IgD-negative memory B cell (primary cell): Measurements from ENCODE around the gene LHB. TPM values are rescaled to one million over a fixed set of nuclear protein-coding genes. Genes with fewer than 3 reads are reported as not detected.
"Not testable (repeated sequence)": the region's sequence is repeated elsewhere in the genome, so short reads cannot be mapped to it uniquely, and the experiment has no call there.

ENCODE experiments used
- H3K27ac Mint-ChIP-seq, 3 donors: one replicate each; pipeline ENCODE4 v1.8.0; 2020 to 2022; ENCODE audit warnings: mild to moderate bottlenecking in 3 of 3, mixed read lengths in 3 of 3, moderate library complexity in 1 of 3
- H3K27me3 Mint-ChIP-seq: one replicate; pipeline ENCODE4 v1.8.0; 2021; ENCODE audit warnings: mixed read lengths
- H3K36me3 Mint-ChIP-seq: one replicate; pipeline ENCODE4 v1.8.0; 2020; ENCODE audit warnings: mild to moderate bottlenecking, mixed read lengths
- H3K4me1 Mint-ChIP-seq, 3 donors: one replicate each; pipeline ENCODE4 v1.8.0; 2020 to 2022; ENCODE audit warnings: mixed read lengths in 3 of 3, mild to moderate bottlenecking in 1 of 3
- H3K4me3 Mint-ChIP-seq, 4 donors: one replicate each; pipeline ENCODE4 v1.8.0; 2020 to 2022; ENCODE audit warnings: mild to moderate bottlenecking in 4 of 4, mixed read lengths in 4 of 4, moderate library complexity in 3 of 4
- H3K9me3 Mint-ChIP-seq, 3 donors: one replicate each; pipeline ENCODE4 v1.8.0; 2020 to 2021; ENCODE audit warnings: mixed read lengths in 3 of 3, mild to moderate bottlenecking in 1 of 3
- polyA plus RNA-seq: library from polyadenylated mRNA; unstranded; fragments of 300-500 nt; fragmentation: Illumina TruSeq; gene quantifications from one replicate; pipeline ENCODE4 v1.2.3, GENCODE V29; 2021

Gene LHB
- polyA plus RNA-seq, 1 donor from 2014 or later: 0.78 TPM

DNA sequence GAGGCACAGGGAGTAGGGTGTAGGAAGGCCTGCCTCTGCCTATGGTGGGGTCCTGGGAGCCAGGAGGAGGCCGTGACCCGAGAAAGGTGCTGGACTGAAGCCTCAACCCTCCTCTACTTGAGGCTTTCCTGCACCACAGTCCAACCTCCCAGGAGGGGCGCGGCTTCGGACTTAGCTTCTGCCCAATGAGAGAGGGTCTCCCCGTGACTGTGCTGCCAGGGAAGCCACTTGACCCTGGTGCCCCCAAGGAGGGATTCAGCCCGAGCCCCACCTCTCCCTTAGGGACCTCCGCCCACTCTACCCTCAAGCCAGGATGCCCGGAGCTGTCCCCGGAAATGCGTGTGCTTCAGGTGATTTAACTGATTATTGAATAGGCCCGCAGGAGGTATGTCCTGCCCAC lies 32.1 kb upstream of the LHB start, which contains the start of gene CGB8:
Gene CGB8 (minus strand): TSS at position 101 of the 400 bp plus-strand sequence. CDS start 372 bp downstream, outside the sequence.
- not testable (repeated sequence) for H3K27me3 Mint-ChIP-seq, H3K36me3 Mint-ChIP-seq, H3K27ac Mint-ChIP-seq, H3K4me3 Mint-ChIP-seq, H3K9me3 Mint-ChIP-seq, H3K4me1 Mint-ChIP-seq

DNA sequence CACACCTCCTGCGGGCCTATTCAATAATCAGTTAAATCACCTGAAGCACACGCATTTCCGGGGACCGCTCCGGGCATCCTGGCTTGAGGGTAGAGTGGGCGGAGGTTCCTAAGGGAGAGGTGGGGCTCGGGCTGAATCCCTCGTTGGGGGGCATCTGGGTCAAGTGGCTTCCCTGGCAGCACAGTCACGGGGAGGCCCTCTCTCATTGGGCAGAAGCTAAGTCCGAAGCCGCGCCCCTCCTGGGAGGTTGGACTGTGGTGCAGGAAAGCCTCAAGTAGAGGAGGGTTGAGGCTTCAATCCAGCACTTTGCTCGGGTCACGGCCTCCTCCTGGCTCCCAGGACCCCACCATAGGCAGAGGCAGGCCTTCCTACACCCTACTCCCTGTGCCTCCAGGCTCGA lies 26.7 kb upstream of the LHB start, which contains the start of gene CGB5:
Gene CGB5 (plus strand): TSS at position 301 of the 400 bp plus-strand sequence. CDS start 362 bp downstream, outside the sequence.
- not testable (repeated sequence) for H3K27ac Mint-ChIP-seq, H3K36me3 Mint-ChIP-seq, H3K4me1 Mint-ChIP-seq, H3K27me3 Mint-ChIP-seq, H3K4me3 Mint-ChIP-seq, H3K9me3 Mint-ChIP-seq

DNA sequence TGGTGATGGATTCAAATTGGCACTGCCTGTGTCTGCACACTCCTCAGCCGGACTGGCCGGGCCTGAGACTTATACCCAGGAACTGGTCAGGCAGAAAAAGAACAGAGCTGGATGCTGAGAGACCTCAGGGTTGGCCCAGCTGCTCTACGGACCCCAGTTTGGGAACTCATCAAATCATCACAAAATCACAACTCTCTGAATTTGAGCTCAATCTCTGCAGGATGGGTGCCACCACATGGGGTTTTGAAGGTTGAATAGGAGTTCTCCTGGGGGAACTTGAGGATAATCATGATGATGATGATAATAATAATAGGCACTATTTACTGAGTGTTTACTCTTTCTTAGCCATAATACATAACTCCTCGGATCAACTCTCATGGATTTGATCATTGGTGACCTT lies 25.8 kb upstream of the LHB start:
- H3K4me3 Mint-ChIP-seq, H3K9me3 Mint-ChIP-seq, H3K27me3 Mint-ChIP-seq, H3K27ac Mint-ChIP-seq, H3K36me3 Mint-ChIP-seq, H3K4me1 Mint-ChIP-seq: not testable (repeated sequence)

DNA sequence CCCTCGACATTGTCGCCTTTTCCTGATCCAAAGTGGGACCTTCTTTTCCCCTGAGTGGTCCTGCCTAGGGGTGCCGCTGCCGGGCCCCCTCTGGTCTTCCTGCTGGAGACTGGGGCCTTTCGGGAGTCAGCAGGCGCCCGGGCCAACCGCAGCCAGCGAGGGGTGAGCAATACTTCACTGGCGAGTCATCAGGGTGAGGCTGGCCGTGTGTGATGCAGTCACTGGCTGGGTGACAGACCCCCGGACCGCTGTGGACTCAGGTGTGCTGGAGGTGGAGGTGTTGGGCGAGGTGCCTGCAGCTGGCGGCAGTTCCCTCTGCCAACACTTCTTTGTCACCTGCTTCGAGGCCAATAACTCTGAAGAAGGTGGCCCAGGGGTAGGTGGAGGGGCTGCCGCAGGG lies 25.3 kb upstream of the LHB start:
- H3K27me3 Mint-ChIP-seq: no peaks in the 10 kb centered on the region
- H3K4me3 Mint-ChIP-seq: no peak overlapping the region
- no peak overlapping the region for H3K27ac Mint-ChIP-seq
- no peaks in the 10 kb centered on the region for H3K4me1 Mint-ChIP-seq
- H3K9me3 Mint-ChIP-seq: no peaks in the 10 kb centered on the region
- peaks cover 2% of the 10 kb centered on the region for H3K36me3 Mint-ChIP-seq

DNA sequence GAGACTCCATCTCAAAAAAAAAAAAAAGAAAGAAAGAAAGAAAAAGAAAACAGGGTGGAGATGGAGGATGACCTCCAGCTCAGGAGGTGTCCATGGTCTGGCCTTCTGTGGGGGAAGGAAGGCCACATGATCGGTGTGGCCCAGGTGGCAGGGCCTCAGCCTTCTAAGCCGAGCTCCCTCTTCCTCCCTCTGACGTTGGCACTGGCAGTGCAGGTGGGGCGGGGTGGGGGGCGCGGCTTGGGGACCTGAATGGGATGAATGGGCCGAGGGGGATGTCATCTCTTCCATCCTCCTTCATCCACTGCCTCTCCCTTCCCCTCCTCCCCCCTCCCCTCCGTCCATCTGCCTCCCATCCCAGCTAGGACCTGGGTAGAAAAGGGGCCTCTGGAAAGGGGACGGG lies 22.8 kb upstream of the LHB start:
- not testable (repeated sequence) for H3K27me3 Mint-ChIP-seq, H3K36me3 Mint-ChIP-seq, H3K27ac Mint-ChIP-seq, H3K9me3 Mint-ChIP-seq, H3K4me3 Mint-ChIP-seq, H3K4me1 Mint-ChIP-seq

DNA sequence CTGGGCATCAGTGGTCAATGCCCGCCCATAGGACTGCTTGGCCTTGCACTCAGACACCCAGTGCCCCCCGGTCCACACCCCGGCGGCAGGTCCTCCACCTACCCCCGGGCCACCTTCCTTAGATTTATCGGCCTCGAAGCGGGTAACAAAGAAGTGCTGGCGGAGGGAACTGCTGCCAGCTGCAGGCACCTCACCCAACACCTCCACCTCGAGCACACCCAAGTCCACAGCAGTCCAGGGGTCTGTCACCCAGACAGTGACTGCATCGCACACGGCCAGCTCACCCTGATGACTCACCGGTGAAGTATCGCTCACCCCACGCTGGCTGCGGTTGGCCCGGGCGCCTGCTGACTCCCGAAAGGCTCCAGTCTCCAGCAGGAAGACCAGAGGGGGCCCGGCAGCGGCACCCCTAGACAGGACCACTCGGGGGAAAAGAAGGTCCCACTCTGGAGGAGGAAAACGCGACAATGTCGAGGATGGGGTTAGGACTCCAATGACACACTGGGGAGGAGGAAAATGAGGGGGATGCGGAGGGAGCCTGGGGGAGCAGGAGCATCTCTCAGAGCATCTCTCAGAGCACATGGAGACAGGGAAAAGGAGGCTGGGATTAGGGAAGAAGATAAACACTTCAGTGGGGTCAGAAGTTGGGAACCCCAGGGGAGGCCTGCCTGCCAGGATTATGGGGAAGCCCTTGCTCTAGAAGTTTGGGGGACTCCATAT lies 21.8 kb upstream of the LHB start:
- not testable (repeated sequence) for H3K4me3 Mint-ChIP-seq, H3K4me1 Mint-ChIP-seq, H3K36me3 Mint-ChIP-seq, H3K27ac Mint-ChIP-seq, H3K9me3 Mint-ChIP-seq, H3K27me3 Mint-ChIP-seq

DNA sequence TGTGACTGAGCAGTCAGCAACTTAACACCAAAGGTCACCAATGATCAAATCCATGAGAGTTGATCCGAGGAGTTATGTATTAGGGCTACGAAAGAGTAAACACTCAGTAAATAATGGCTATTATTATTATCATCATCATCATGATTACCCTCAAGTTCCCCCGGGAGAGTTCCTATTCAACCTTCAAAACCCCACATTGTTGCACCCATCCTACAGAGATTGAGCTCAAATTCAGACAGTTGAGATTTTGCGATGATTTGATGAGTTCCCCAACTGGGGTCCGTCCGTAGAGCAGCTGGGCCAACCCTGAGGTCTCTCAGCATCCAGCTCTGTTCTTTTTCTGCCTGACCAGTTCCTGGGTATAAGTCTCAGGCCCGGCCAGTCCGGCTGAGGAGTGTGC lies 21.2 kb upstream of the LHB start:
- not testable (repeated sequence) for H3K36me3 Mint-ChIP-seq, H3K9me3 Mint-ChIP-seq, H3K27me3 Mint-ChIP-seq, H3K4me1 Mint-ChIP-seq, H3K4me3 Mint-ChIP-seq, H3K27ac Mint-ChIP-seq

DNA sequence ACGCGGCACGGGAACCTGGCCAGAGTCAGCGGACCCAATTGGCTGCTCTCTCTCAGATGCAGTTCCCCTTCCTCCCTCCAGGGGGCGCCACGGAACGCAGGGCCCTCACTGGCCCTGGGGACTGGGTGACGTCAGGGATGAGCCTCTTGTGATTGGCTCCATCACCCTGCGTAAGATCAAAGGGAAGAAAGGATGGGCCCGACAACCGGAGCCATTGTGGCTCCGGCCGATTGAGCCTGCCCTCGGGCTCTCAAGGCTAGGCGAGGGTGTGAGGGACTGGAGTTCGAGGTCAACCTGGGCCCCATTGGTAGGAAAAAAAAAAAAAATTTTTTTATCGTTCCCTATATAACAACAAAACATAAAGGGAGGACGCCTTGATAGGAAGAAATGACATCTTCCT lies 19.9 kb upstream of the LHB start, which contains the start of gene CGB1:
Gene CGB1 (minus strand): TSS at position 81 of the 400 bp plus-strand sequence. CDS start 184 bp downstream, outside the sequence.
- H3K4me3 Mint-ChIP-seq, H3K9me3 Mint-ChIP-seq, H3K27ac Mint-ChIP-seq, H3K36me3 Mint-ChIP-seq, H3K4me1 Mint-ChIP-seq, H3K27me3 Mint-ChIP-seq: not testable (repeated sequence)

DNA sequence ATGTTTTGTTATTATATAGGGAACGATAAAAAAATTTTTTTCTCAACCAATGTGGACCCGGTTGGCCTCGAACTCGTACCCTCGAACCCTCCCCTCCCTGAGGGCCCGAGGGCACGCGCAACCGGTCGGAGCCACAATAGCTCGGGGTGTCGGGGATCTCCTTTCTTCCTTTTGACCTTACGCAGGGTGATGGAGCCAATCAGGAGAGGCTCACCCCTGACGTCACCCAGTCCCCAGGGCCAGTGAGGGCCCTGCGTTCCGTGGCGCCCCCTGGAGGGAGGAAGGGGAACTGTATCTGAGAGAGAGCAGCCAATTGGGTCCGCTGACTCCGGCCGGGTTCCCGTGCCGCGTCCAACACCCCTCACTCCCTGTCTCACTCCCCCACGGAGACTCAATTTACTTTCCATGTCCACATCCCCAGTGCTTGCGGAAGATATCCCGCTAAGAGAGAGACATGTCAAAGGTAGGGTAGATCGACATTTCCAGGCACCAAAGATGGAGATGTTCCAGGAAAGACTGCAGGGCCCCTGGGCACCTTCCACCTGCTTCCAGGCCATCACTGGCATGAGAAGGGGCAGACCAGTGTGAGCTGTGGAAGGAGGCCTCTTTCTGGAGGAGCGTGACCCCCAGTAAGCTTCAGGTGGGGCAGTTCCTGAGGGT lies 14.9 kb upstream of the LHB start, which contains the start of gene CGB2:
Gene CGB2 (plus strand): TSS at position 249 of the 660 bp plus-strand sequence. CDS start 206 bp downstream, at position 455.
- not testable (repeated sequence) for H3K4me1 Mint-ChIP-seq, H3K27ac Mint-ChIP-seq, H3K9me3 Mint-ChIP-seq, H3K36me3 Mint-ChIP-seq, H3K4me3 Mint-ChIP-seq, H3K27me3 Mint-ChIP-seq

DNA sequence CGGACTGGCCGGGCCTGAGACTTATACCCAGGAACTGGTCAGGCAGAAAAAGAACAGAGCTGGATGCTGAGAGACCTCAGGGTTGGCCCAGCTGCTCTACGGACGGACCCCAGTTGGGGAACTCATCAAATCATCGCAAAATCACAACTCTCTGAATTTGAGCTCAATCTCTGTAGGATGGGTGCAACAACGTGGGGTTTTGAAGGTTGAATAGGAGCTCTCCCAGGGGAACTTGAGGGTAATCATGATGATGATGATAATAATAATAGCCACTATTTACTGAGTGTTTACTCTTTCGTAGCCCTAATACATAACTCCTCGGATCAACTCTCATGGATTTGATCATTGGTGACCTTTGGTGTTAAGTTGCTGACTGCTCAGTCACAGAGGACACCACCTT lies 13.4 kb upstream of the LHB start:
- H3K4me1 Mint-ChIP-seq: not testable (repeated sequence)

DNA sequence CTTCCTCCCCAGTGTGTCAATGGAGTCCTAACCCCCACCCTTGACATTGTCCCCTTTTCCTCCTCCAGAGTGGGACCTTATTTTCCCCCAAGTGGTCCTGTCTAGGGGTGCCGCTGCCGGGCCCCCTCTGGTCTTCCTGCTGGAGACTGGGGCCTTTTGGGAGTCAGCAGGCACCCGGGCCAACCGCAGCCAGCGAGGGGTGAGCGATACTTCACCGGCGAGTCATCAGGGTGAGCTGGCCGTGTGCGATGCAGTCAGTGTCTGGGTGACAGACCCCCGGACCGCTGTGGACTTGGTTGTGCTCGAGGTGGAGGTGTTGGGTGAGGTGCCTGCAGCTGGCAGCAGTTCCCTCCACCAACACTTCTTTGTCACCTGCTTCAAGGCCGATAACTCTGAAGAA lies 12.9 kb upstream of the LHB start:
- not testable (repeated sequence) for H3K36me3 Mint-ChIP-seq, H3K4me1 Mint-ChIP-seq, H3K9me3 Mint-ChIP-seq, H3K4me3 Mint-ChIP-seq, H3K27ac Mint-ChIP-seq, H3K27me3 Mint-ChIP-seq

More for the DNA sequence above, 13.4 kb upstream of the LHB start:
- not testable (repeated sequence) for H3K27me3 Mint-ChIP-seq, H3K4me3 Mint-ChIP-seq, H3K9me3 Mint-ChIP-seq, H3K27ac Mint-ChIP-seq, H3K36me3 Mint-ChIP-seq

DNA sequence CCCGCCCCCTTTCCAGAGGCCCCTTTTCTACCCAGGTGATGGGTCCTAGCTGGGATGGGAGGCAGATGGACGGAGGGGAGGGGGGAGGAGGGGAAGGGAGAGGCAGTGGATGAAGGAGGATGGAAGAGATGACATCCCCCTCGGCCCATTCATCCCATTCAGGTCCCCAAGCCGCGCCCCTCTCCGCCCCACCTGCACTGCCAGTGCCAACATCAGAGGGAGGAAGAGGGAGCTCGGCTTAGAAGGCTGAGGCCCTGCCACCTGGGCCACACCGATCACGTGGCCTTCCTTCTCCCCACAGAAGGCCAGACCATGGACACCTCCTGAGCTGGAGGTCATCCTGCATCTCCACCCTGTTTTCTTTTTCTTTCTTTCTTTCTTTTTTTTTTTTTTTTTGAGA lies 11.8 kb upstream of the LHB start:
- not testable (repeated sequence) for H3K4me3 Mint-ChIP-seq, H3K9me3 Mint-ChIP-seq, H3K4me1 Mint-ChIP-seq, H3K36me3 Mint-ChIP-seq, H3K27me3 Mint-ChIP-seq, H3K27ac Mint-ChIP-seq

DNA sequence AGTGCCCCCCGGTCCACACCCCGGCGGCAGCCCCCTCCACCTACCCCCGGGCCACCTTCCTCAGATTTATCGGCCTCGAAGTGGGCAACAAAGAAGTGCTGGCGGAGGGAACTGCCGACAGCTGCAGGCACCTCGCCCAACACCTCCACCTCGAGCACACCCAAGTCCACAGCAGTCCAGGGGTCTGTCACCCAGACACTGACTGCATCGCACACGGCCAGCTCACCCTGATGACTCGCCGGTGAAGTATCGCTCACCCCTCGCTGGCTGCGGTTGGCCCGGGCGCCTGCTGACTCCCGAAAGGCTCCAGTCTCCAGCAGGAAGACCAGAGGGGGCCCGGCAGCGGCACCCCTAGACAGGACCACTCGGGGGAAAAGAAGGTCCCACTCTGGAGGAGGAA lies 8.7 kb upstream of the LHB start:
- H3K27ac Mint-ChIP-seq, H3K9me3 Mint-ChIP-seq, H3K4me3 Mint-ChIP-seq: not testable (repeated sequence)

DNA sequence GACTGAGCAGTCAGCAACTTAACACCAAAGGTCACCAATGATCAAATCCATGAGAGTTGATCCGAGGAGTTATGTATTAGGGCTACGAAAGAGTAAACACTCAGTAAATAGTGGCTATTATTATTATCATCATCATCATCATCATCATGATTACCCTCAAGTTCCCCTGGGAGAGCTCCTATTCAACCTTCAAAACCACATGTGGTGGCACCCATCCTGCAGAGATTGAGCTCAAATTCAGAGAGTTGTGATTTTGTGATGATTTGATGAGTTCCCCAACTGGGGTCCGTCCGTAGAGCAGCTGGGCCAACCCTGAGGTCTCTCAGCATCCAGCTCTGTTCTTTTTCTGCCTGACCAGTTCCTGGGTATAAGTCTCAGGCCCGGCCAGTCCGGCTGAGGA lies 8.2 kb upstream of the LHB start:
- not testable (repeated sequence) for H3K27ac Mint-ChIP-seq, H3K27me3 Mint-ChIP-seq, H3K36me3 Mint-ChIP-seq, H3K9me3 Mint-ChIP-seq, H3K4me3 Mint-ChIP-seq
- H3K4me1 Mint-ChIP-seq: peaks cover 5 to 14% (median 10%) of the 10 kb centered on the region in 3 donors

More for the DNA sequence above, 8.7 kb upstream of the LHB start:
- not testable (repeated sequence) for H3K27me3 Mint-ChIP-seq, H3K36me3 Mint-ChIP-seq
- H3K4me1 Mint-ChIP-seq: peaks cover 5 to 11% (median 8%) of the 10 kb centered on the region in 3 donors

DNA sequence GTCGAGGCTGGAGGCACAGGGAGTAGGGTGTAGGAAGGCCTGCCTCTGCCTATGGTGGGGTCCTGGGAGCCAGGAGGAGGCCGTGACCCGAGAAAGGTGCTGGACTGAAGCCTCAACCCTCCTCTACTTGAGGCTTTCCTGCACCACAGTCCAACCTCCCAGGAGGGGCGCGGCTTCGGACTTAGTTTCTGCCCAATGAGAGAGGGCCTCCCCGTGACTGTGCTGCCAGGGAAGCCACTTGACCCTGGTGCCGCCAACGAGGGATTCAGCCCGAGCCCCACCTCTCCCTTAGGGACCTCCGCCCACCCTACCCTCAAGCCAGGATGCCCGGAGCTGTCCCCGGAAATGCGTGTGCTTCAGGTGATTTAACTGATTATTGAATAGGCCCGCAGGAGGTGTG lies 7.3 kb upstream of the LHB start, which contains the start of gene CGB3:
Gene CGB3 (minus strand): TSS at position 101 of the 400 bp plus-strand sequence. CDS start 362 bp downstream, outside the sequence.
- H3K4me1 Mint-ChIP-seq: peaks cover 7 to 15% (median 14%) of the 10 kb centered on the region in 3 donors
- H3K4me3 Mint-ChIP-seq, H3K27me3 Mint-ChIP-seq, H3K36me3 Mint-ChIP-seq, H3K27ac Mint-ChIP-seq, H3K9me3 Mint-ChIP-seq: not testable (repeated sequence)

DNA sequence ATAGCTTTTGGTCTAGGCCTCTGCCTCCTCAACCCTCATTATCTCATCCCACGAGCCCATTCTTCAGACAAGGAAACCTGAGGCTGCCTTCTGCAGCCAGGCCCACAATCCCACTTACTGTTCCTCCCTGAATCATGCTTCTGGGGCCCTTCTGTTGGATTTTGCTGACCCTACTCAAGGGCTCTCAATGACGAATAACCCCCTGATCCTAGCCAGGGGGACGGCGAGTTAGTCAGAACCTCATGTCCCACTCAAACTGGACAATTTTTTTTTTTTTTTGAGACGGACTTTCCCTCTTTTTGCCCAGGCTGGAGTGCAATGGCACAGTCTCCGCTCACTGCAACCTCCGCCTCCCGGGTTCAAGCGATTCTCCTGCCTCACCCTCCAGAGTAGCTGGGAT lies 5.2 kb upstream of the LHB start:
- Mint-ChIP-seq H3K4me3 (peak overlapping the region in 1 of 4 donors; percentile 86), H3K4me1 (peaks cover 10 to 18% (median 18%) of the 10 kb centered on the region in 3 donors), H3K9me3 (no peaks in the 10 kb centered on the region), H3K27me3 (peaks cover 5% of the 10 kb centered on the region), H3K27ac (no peak overlapping the region), H3K36me3 (peaks cover 1% of the 10 kb centered on the region)
